SK-N-MC (cell line): ENCODE results near the gene TAF11L12.

Experiments
- EZH2 ChIP-seq: fragments of 200-600 bp; sonication (generic); IDR thresholded peaks from one replicate; pipeline ENCODE4 v1.6.1; 2017; ENCODE audit warnings: antibody characterized with exemption
- FOXP2 ChIP-seq: optimal IDR thresholded peaks from 2 replicates; pipeline ENCODE3; 2011; ENCODE audit warnings: mild to moderate bottlenecking, moderate library complexity; ENCODE audit not compliant: insufficient read depth; ENCODE audit errors: extremely low read length, control extremely low read depth
- POLR2AphosphoS5 ChIP-seq: IDR thresholded peaks from 2 replicates; pipeline ENCODE4 v1.6.1; 2012; ENCODE audit warnings: mild to moderate bottlenecking, low read depth, low read length, borderline replicate concordance

- TF ChIP-seq POLR2AphosphoS5 (no peak), EZH2 (no peak), FOXP2 (no peak)
Observed at GRCh38 chr5:17619354-17619753, 9.2 kb downstream of the TAF11L12 start.
